H1 (cell line): ENCODE results near the gene GNLY. TPM values are rescaled to one million over a fixed set of nuclear protein-coding genes. Genes with fewer than 3 reads are reported as not detected.

Experiments used
- CTCF ChIA-PET: fragments of 300-600 bp; sonication (Branson Sonifier 250); formaldehyde crosslinking; loops from one replicate; lab custom pipeline; 2021; ENCODE audit not compliant: partially characterized antibody; lab: Charles Lee
- POLR2A ChIA-PET: fragments of 300-600 bp; sonication (Branson Sonifier 250); formaldehyde crosslinking; loops from one replicate; lab custom pipeline; 2021; ENCODE audit warnings: inconsistent platforms; ENCODE audit not compliant: partially characterized antibody; lab: Charles Lee
- DNase-seq, 2 experiments: peaks; one replicate each; pipeline versions ENCODE4 v3.0.0 to v3.0.0-alpha.2; 2010 to 2022; ENCODE audit warnings: low spot score in 2 of 2, low read depth in 1 of 2, mixed read lengths in 1 of 2
- FAIRE-seq: peaks from 2 replicates; lab custom pipeline; 2011; peaks lifted over from hg19 to GRCh38; lab: Jason Lieb, UNC
- H2AFZ ChIP-seq: 2 replicates; pipeline ENCODE4 v1.8.1; 2012; ENCODE audit warnings: low read length, inconsistent platforms
- H2AK5ac ChIP-seq: 2 replicates; pipeline ENCODE4 v1.6.1; 2013; ENCODE audit warnings: low read depth, low read length
- H2BK120ac ChIP-seq: replicated peaks from 2 replicates; pipeline ENCODE3; 2013; ENCODE audit warnings: low read depth, low read length, inconsistent platforms
- H2BK12ac ChIP-seq: 2 replicates; pipeline ENCODE4 v1.6.1; 2013; ENCODE audit warnings: low read depth, low read length
- H2BK15ac ChIP-seq: 2 replicates; pipeline ENCODE4 v1.6.1; 2013; ENCODE audit warnings: low read length
- H2BK20ac ChIP-seq: 2 replicates; pipeline ENCODE4 v1.6.1; 2013; ENCODE audit warnings: low read length
- H2BK5ac ChIP-seq: 2 replicates; pipeline ENCODE4 v1.6.1; 2013; ENCODE audit warnings: low read depth, low read length
- H3K14ac ChIP-seq: 2 replicates; pipeline ENCODE4 v1.6.1; 2013; ENCODE audit warnings: inconsistent platforms; ENCODE audit not compliant: insufficient read length
- H3K18ac ChIP-seq: 2 replicates; pipeline ENCODE4 v1.6.1; 2013; ENCODE audit warnings: low read length; ENCODE audit errors: extremely low read depth
- H3K23ac ChIP-seq: 2 replicates; pipeline ENCODE4 v1.6.1; 2013; ENCODE audit warnings: inconsistent platforms; ENCODE audit not compliant: insufficient read length
- H3K23me2 ChIP-seq: 2 replicates; pipeline ENCODE4 v1.6.1; 2013; ENCODE audit warnings: low read depth, low read length
- H3K27ac ChIP-seq: 2 replicates; pipeline ENCODE4 v1.6.1; 2011; ENCODE audit warnings: low read depth, low read length, inconsistent platforms
- H3K27me3 ChIP-seq, 4 experiments: replicated peaks in 1 of 4; 1 replicate in 1 of 4; 2 replicates in 3 of 4; pipeline versions ENCODE4 v1.6.1 to v1.8.1; 2011 to 2013; ENCODE audit warnings: low read length in 3 of 4, mild to moderate bottlenecking in 3 of 4, inconsistent platforms in 2 of 4, mixed read lengths in 2 of 4, moderate library complexity in 1 of 4; ENCODE audit not compliant: control insufficient read depth in 3 of 4, insufficient read depth in 3 of 4; ENCODE audit errors: extremely low read depth in 1 of 4
- H3K36me3 ChIP-seq, 4 experiments: 2 replicates each; pipeline versions ENCODE4 v1.6.1 to v1.8.1; 2011 to 2013; ENCODE audit warnings: mild to moderate bottlenecking in 4 of 4, low read length in 3 of 4, moderate library complexity in 2 of 4, control low read depth in 1 of 4, inconsistent platforms in 1 of 4; ENCODE audit not compliant: insufficient read depth in 4 of 4, control insufficient read depth in 2 of 4
- H3K4ac ChIP-seq: replicated peaks from 2 replicates; pipeline ENCODE3; 2013; ENCODE audit warnings: low read length, low read depth, mixed read lengths, inconsistent platforms; ENCODE audit not compliant: insufficient read length
- H3K4me1 ChIP-seq, 4 experiments: replicated peaks in 1 of 4; 1 replicate in 1 of 4; 2 replicates in 3 of 4; pipeline versions ENCODE4 v1.6.1 to v1.8.1; 2011 to 2013; ENCODE audit warnings: low read length in 3 of 4, inconsistent platforms in 2 of 4, mixed read lengths in 1 of 4; ENCODE audit not compliant: insufficient read depth in 4 of 4, control insufficient read depth in 3 of 4
- H3K4me2 ChIP-seq, 2 experiments: 2 replicates each; pipeline versions ENCODE4 v1.6.1 to v1.8.1; 2011 to 2013; ENCODE audit warnings: low read depth in 2 of 2, low read length in 2 of 2, control low read depth in 1 of 2, inconsistent platforms in 1 of 2, mild to moderate bottlenecking in 1 of 2; ENCODE audit not compliant: insufficient read depth in 1 of 2
- H3K4me3 ChIP-seq, 4 experiments: fragments of 200-600, 300-600 bp in 1 of 4; sonication (generic), shearing (Covaris generic), sonication (Bioruptor Twin) in 1 of 4; 2 replicates each; pipeline versions ENCODE4 v1.5.1 to v1.8.1; 2011 to 2016; ENCODE audit warnings: low read length in 4 of 4, low read depth in 3 of 4, control low read depth in 2 of 4, inconsistent platforms in 2 of 4, mild to moderate bottlenecking in 2 of 4, mixed read lengths in 1 of 4, moderate library complexity in 1 of 4; ENCODE audit not compliant: insufficient read depth in 2 of 4; ENCODE audit errors: extremely low read depth in 1 of 4
- H3K56ac ChIP-seq: replicated peaks from 2 replicates; pipeline ENCODE3; 2013; ENCODE audit warnings: low read depth, mild to moderate bottlenecking, mixed read lengths, low read length, inconsistent platforms; ENCODE audit not compliant: insufficient read length
- H3K79me1 ChIP-seq: 2 replicates; pipeline ENCODE4 v1.6.1; 2013; ENCODE audit warnings: low read depth, low read length, control low read depth
- H3K79me2 ChIP-seq, 2 experiments: 2 replicates each; pipeline versions ENCODE4 v1.6.1 to v1.8.1; 2012 to 2013; ENCODE audit warnings: low read length in 2 of 2, mild to moderate bottlenecking in 2 of 2, inconsistent platforms in 1 of 2; ENCODE audit not compliant: insufficient read depth in 2 of 2, control insufficient read depth in 1 of 2
- H3K9ac ChIP-seq, 4 experiments: replicated peaks in 1 of 4; 1 replicate in 1 of 4; 2 replicates in 3 of 4; pipeline versions ENCODE4 v1.6.1 to v1.8.1; 2011 to 2013; ENCODE audit warnings: low read depth in 3 of 4, low read length in 3 of 4, control low read depth in 2 of 4, mild to moderate bottlenecking in 2 of 4, moderate library complexity in 2 of 4, inconsistent platforms in 1 of 4; ENCODE audit errors: extremely low read depth in 1 of 4
- H3K9me3 ChIP-seq, 2 experiments: 2 replicates each; pipeline versions ENCODE4 v1.6.1 to v1.8.1; 2012 to 2013; ENCODE audit warnings: mild to moderate bottlenecking in 2 of 2, moderate library complexity in 2 of 2, control low read depth in 1 of 2, inconsistent platforms in 1 of 2, low read depth in 1 of 2, low read length in 1 of 2, mixed read lengths in 1 of 2; ENCODE audit not compliant: insufficient read depth in 2 of 2
- H4K20me1 ChIP-seq, 2 experiments: replicated peaks in 1 of 2; 2 replicates each; pipeline versions ENCODE3 to v1.8.1; 2011 to 2013; ENCODE audit warnings: inconsistent platforms in 2 of 2, low read length in 2 of 2, mild to moderate bottlenecking in 1 of 2; ENCODE audit not compliant: insufficient read depth in 2 of 2, control insufficient read depth in 1 of 2
- H4K5ac ChIP-seq: 2 replicates; pipeline ENCODE4 v1.6.1; 2013; ENCODE audit warnings: low read length, low read depth, mixed read lengths, inconsistent platforms; ENCODE audit not compliant: insufficient read length
- H4K8ac ChIP-seq: 2 replicates; pipeline ENCODE4 v1.8.0; 2013; ENCODE audit warnings: mild to moderate bottlenecking, moderate library complexity, low read length, inconsistent platforms; ENCODE audit not compliant: insufficient read depth; ENCODE audit errors: extremely low read depth
- H4K91ac ChIP-seq: replicated peaks from 2 replicates; pipeline ENCODE3; 2013; ENCODE audit warnings: low read length, mixed read lengths, inconsistent platforms; ENCODE audit not compliant: insufficient read length
- CBX5 ChIP-seq: fragments of 300-800, 300-1000 bp; sonication (generic); IDR thresholded peaks from 2 replicates; pipeline ENCODE4 v1.7.1; 2016; ENCODE audit warnings: antibody characterized with exemption, low read length, low read depth
- CHD1 ChIP-seq: IDR thresholded peaks from 2 replicates; pipeline ENCODE4 v1.6.1; 2012; ENCODE audit warnings: low read depth, low read length, improper control_type of control experiment
- CTBP2 ChIP-seq: IDR thresholded peaks from 2 replicates; pipeline ENCODE4 v1.7.0; 2011; ENCODE audit warnings: borderline replicate concordance, mild to moderate bottlenecking, moderate library complexity, mixed read lengths, low read length; ENCODE audit not compliant: insufficient read depth, insufficient read length
- GABPA ChIP-seq: IDR thresholded peaks from 2 replicates; pipeline ENCODE4 v1.6.1; 2011; ENCODE audit warnings: mild to moderate bottlenecking, low read length, moderate library complexity, borderline replicate concordance; ENCODE audit not compliant: insufficient read depth
- HDAC6 ChIP-seq: IDR thresholded peaks from one replicate; pipeline ENCODE4 v1.7.1; 2012; ENCODE audit warnings: low read depth, mild to moderate bottlenecking, inconsistent platforms, low read length, moderate library complexity
- SP1 ChIP-seq: IDR thresholded peaks from 2 replicates; pipeline ENCODE4 v1.6.1; 2011; ENCODE audit warnings: low read depth, low read length
- SUZ12 ChIP-seq: fragments of 200-600 bp; sonication (generic); IDR thresholded peaks from 2 replicates; pipeline ENCODE4 v1.6.1; 2012; ENCODE audit warnings: mild to moderate bottlenecking, inconsistent platforms, low read length, moderate library complexity, mixed read lengths
- TCF12 ChIP-seq: IDR thresholded peaks from 2 replicates; pipeline ENCODE4 v1.6.1; 2011; ENCODE audit warnings: low read depth, mild to moderate bottlenecking, low read length
- YY1 ChIP-seq: IDR thresholded peaks from 2 replicates; pipeline ENCODE4 v1.6.1; 2011; ENCODE audit warnings: low read depth, mild to moderate bottlenecking, low read length
- WGBS, 2 experiments: shearing (Covaris generic) in 1 of 2; methylation state at CpG; one replicate each; pipeline versions ENCODE4 v1.1.6 to v1.1.7; 2013 to 2015; ENCODE audit warnings: low lambda C conversion rate in 2 of 2, mixed read lengths in 2 of 2, inconsistent platforms in 1 of 2, low coverage in 1 of 2, missing lambda C conversion rate in 1 of 2; ENCODE audit not compliant: insufficient replicate concordance in 2 of 2, insufficient coverage in 1 of 2, insufficient read length in 1 of 2; ENCODE audit errors: extremely low coverage in 1 of 2, missing lambda C conversion rate in 1 of 2; 5-methylcytosine and 5-hydroxymethylcytosine counted together
- polyA plus RNA-seq, 7 experiments: library from polyadenylated mRNA; depleted of rRNA in 3 of 7; stranded (reverse) in 5 of 7; unstranded in 2 of 7; fragments of >200 nt in 5 of 7; fragments of 200-250 nt in 2 of 7; gene quantifications; 1 replicate in 5 of 7; 2 replicates in 1 of 7; 4 replicates in 1 of 7; pipeline versions ENCODE4 v1.2.1 to v1.2.3, GENCODE V29; 2011 to 2013; ENCODE audit warnings: missing spikeins in 2 of 7, mixed read lengths in 2 of 7
- total RNA-seq: library from RNA; stranded (reverse); fragmentation: NEBNext Ultra II Directional; extraction: Animal tissue kit (Norgen Biotek cat#: 25700); gene quantifications from 2 replicates; pipeline ENCODE4 v1.2.1, GENCODE V29; 2021

Gene GNLY
- total and polyA plus RNA-seq, 2 of the 8 experiments (the other 6 are each of a cell fraction or from before 2014, with no cell fraction given) = 0.03 TPM; not detected in 1

- Histone ChIP-seq H3K14ac (no peak overlapping the region), H3K23ac (no peak overlapping the region), H3K79me1 (no peaks in the 10 kb centered on the region), H3K56ac (no peak overlapping the region), H2AK5ac (no peak overlapping the region), H3K36me3 (peaks cover 29 to 81% (median 59%) of the 10 kb centered on the region in 4 experiments), H3K79me2 (no peaks in the 10 kb centered on the region), H2BK5ac (no peak overlapping the region), H4K8ac (no peak overlapping the region), H3K4me1 (0 out of 7 replicates have a peak, but pooled peaks cover 0 to 3% (median 0%) of the 10 kb centered on the region in 4 experiments), H3K18ac (no peak overlapping the region), H3K4ac (no peak overlapping the region), H2BK20ac (no peak overlapping the region), H3K4me3 (no peak overlapping the region), H2BK15ac (no peak overlapping the region), H4K20me1 (peaks cover 0 to 6% of the 10 kb centered on the region in 2 experiments), H3K9me3 (no peaks in the 10 kb centered on the region), H3K27ac (no peak overlapping the region), H3K4me2 (no peak overlapping the region), H4K91ac (no peak overlapping the region), H2AFZ (no peak overlapping the region), H4K5ac (no peak overlapping the region), H3K23me2 (0 out of 2 replicates have a peak, but pooled peaks cover 2% of the 10 kb centered on the region), H2BK120ac (no peak overlapping the region), H3K9ac (no peak overlapping the region), H3K27me3 (no peaks in the 10 kb centered on the region), H2BK12ac (no peak overlapping the region)
- POLR2A ChIA-PET = interaction anchor here (0.9 to 2.0 kb wide), 5 partner anchors 9 to 34 kb away, joined by 4 to 7 read pairs (median 4); partner anchors contain the start of gene USP39
- FAIRE-seq = no peak
- 93% methylated on average over 9 of the region's 9 CpGs; no CpG with 5 or more reads in 1 of the 2 experiments for WGBS, 2 experiments
- DNase-seq = no peak
- CTCF ChIA-PET = interaction anchor here (0.8 to 8.4 kb wide), 17 partner anchors 8 to 407 kb away, joined by 3 to 69 read pairs (median 4); partner anchors contain the start of gene SFTPB
- TF ChIP-seq GABPA (no peak), CTBP2 (no peak), SUZ12 (no peak), TCF12 (no peak), CHD1 (no peak), HDAC6 (no peak), YY1 (no peak), CBX5 (no peak), SP1 (no peak)
These were observed 44.7 kb upstream of the GNLY start for GRCh38 chr2:85649201-85650190.
